ENCODE data around the gene GTF2F1. TPM values are rescaled to one million over a fixed set of nuclear protein-coding genes. Genes with fewer than 3 reads are reported as not detected.

The GTF2F1 gene
- total and polyA plus RNA-seq, 10 of the 15 experiments (the other 5 are each of a cell fraction or from before 2014, with no cell fraction given) = 4.5 to 61.7 (median 48.5) TPM

DNA sequence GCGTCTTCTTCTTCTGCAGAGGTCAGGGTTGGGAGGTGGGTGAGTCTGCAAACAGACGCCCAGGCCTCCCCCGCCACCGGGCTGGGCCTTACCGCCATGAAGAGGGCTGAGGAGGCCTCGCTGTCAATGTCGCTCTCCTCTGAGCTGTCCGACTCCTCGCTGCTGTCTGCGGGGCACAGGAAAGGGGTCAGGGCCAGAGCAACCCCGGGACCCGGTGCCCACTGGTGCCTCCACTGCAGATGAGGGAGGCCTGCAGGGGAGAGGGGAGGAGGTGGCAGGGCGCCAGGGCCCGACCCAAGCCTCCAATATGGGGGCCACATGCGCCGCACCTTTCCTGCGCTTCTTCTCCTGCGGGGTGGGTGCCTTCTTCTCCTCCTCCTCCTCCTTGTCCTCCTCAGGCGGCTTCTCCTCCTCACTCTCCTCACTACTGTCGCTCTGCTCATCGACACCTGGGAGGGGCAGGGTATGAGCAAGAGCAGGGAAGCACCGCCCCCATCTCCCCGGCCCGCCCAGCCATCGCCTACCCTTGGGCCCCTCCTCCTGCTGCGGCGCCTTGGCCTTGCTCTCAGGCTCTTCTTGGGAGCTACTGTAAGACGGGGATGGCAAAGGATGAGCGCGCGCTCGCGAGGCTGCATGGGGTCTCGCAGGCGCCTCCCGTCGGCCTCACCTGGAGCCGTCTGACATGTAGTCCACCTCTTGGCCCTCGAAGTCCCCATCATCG, 11.8 kb downstream of the GTF2F1 start (continued):
- TF ChIP-seq, protein P1, sequence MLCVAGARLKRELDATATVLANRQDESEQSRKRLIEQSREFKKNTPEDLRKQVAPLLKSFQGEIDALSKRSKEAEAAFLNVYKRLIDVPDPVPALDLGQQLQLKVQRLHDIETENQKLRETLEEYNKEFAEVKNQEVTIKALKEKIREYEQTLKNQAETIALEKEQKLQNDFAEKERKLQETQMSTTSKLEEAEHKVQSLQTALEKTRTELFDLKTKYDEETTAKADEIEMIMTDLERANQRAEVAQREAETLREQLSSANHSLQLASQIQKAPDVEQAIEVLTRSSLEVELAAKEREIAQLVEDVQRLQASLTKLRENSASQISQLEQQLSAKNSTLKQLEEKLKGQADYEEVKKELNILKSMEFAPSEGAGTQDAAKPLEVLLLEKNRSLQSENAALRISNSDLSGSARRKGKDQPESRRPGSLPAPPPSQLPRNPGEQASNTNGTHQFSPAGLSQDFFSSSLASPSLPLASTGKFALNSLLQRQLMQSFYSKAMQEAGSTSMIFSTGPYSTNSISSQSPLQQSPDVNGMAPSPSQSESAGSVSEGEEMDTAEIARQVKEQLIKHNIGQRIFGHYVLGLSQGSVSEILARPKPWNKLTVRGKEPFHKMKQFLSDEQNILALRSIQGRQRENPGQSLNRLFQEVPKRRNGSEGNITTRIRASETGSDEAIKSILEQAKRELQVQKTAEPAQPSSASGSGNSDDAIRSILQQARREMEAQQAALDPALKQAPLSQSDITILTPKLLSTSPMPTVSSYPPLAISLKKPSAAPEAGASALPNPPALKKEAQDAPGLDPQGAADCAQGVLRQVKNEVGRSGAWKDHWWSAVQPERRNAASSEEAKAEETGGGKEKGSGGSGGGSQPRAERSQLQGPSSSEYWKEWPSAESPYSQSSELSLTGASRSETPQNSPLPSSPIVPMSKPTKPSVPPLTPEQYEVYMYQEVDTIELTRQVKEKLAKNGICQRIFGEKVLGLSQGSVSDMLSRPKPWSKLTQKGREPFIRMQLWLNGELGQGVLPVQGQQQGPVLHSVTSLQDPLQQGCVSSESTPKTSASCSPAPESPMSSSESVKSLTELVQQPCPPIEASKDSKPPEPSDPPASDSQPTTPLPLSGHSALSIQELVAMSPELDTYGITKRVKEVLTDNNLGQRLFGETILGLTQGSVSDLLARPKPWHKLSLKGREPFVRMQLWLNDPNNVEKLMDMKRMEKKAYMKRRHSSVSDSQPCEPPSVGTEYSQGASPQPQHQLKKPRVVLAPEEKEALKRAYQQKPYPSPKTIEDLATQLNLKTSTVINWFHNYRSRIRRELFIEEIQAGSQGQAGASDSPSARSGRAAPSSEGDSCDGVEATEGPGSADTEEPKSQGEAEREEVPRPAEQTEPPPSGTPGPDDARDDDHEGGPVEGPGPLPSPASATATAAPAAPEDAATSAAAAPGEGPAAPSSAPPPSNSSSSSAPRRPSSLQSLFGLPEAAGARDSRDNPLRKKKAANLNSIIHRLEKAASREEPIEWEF (IDR thresholded peaks at IDR 0.05; ENCODE audit: insufficient replicate concordance, low read depth, low read length) = no peak
- no peak for TF ChIP-seq YBX1 (IDR thresholded peaks at IDR 0.05)
- TF ChIP-seq NR2F1 (conservative IDR thresholded peaks at IDR 0.05) = no peak
- no peak for TF ChIP-seq TCF3 (IDR thresholded peaks at IDR 0.05; ENCODE audit: borderline replicate concordance, insufficient read depth, low read depth, low read length)
- no peak for TF ChIP-seq POU2F2 (IDR thresholded peaks at IDR 0.05; ENCODE audit: borderline replicate concordance, low read depth, low read length)
- TF ChIP-seq, protein P2, sequence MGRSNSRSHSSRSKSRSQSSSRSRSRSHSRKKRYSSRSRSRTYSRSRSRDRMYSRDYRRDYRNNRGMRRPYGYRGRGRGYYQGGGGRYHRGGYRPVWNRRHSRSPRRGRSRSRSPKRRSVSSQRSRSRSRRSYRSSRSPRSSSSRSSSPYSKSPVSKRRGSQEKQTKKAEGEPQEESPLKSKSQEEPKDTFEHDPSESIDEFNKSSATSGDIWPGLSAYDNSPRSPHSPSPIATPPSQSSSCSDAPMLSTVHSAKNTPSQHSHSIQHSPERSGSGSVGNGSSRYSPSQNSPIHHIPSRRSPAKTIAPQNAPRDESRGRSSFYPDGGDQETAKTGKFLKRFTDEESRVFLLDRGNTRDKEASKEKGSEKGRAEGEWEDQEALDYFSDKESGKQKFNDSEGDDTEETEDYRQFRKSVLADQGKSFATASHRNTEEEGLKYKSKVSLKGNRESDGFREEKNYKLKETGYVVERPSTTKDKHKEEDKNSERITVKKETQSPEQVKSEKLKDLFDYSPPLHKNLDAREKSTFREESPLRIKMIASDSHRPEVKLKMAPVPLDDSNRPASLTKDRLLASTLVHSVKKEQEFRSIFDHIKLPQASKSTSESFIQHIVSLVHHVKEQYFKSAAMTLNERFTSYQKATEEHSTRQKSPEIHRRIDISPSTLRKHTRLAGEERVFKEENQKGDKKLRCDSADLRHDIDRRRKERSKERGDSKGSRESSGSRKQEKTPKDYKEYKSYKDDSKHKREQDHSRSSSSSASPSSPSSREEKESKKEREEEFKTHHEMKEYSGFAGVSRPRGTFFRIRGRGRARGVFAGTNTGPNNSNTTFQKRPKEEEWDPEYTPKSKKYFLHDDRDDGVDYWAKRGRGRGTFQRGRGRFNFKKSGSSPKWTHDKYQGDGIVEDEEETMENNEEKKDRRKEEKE (IDR thresholded peaks at IDR 0.05) = no peak
- TF ChIP-seq HDAC2 (IDR thresholded peaks at IDR 0.05) = no peak
